Hepatocyte (in vitro differentiated cells): ENCODE data around the gene CAMK2N2. TPM values are rescaled to one million over a fixed set of nuclear protein-coding genes. Genes with fewer than 3 reads are reported as not detected.

Source experiments
- DNase-seq: peaks from one replicate; pipeline ENCODE4 v3.0.0-alpha.2; 2016; ENCODE audit warnings: low spot score
- H2AFZ ChIP-seq: fragments of 200-600 bp; sonication (generic); 2 replicates; pipeline ENCODE4 v1.6.0; 2016; ENCODE audit warnings: antibody characterized with exemption, mild to moderate bottlenecking
- H3K27ac ChIP-seq: fragments of 200-600 bp; sonication (generic); 2 replicates; pipeline ENCODE4 v1.5.1; 2016; ENCODE audit warnings: mild to moderate bottlenecking
- H3K27me3 ChIP-seq: fragments of 200-600 bp; sonication (generic); 2 replicates; pipeline ENCODE4 v1.6.1; 2016
- H3K36me3 ChIP-seq: fragments of 200-600 bp; sonication (generic); replicated peaks from 2 replicates; pipeline ENCODE4 v1.5.1; 2016; ENCODE audit warnings: low read depth; ENCODE audit not compliant: insufficient read depth
- H3K4me1 ChIP-seq: fragments of 200-600 bp; sonication (generic); 2 replicates; pipeline ENCODE4 v1.5.1; 2016; ENCODE audit warnings: mild to moderate bottlenecking, moderate library complexity; ENCODE audit not compliant: insufficient read depth
- H3K4me2 ChIP-seq: fragments of 200-600 bp; sonication (generic); 2 replicates; pipeline ENCODE4 v1.6.0; 2016
- H3K4me3 ChIP-seq: fragments of 200-600 bp; sonication (generic); 2 replicates; pipeline ENCODE4 v1.5.1; 2016; ENCODE audit warnings: mild to moderate bottlenecking
- H3K79me2 ChIP-seq: fragments of 200-600 bp; sonication (generic); 2 replicates; pipeline ENCODE4 v1.6.0; 2017; ENCODE audit warnings: mild to moderate bottlenecking
- H3K9me2 ChIP-seq: fragments of 200-600 bp; sonication (generic); replicated peaks from 2 replicates; pipeline ENCODE4 v1.6.0; 2017; ENCODE audit warnings: mild to moderate bottlenecking; ENCODE audit not compliant: insufficient read depth
- H3K9me3 ChIP-seq: fragments of 200-600 bp; sonication (generic); 2 replicates; pipeline ENCODE4 v1.5.1; 2016; ENCODE audit warnings: low read depth, mild to moderate bottlenecking
- H4K20me1 ChIP-seq: fragments of 200-600 bp; sonication (generic); 2 replicates; pipeline ENCODE4 v1.6.0; 2016; ENCODE audit warnings: mild to moderate bottlenecking; ENCODE audit not compliant: insufficient read depth, poor library complexity, severe bottlenecking
- CTCF ChIP-seq: fragments of 200-600 bp; sonication (generic); IDR thresholded peaks from 2 replicates; pipeline ENCODE4 v1.5.1; 2016; ENCODE audit warnings: antibody characterized with exemption, mild to moderate bottlenecking; ENCODE audit not compliant: poor library complexity
- EZH2 ChIP-seq: fragments of 200-600 bp; sonication (generic); IDR thresholded peaks from 2 replicates; pipeline ENCODE4 v1.6.1; 2016; ENCODE audit warnings: antibody characterized with exemption, mild to moderate bottlenecking, borderline replicate concordance
- EZH2phosphoT487 ChIP-seq: fragments of 200-600 bp; sonication (generic); IDR thresholded peaks from one replicate; pipeline ENCODE4 v1.6.1; 2018; ENCODE audit warnings: antibody characterized with exemption, mild to moderate bottlenecking, low read depth, moderate library complexity; ENCODE audit not compliant: unreplicated experiment, severe bottlenecking
- WGBS: methylation state at CpG from one replicate; pipeline ENCODE4 v1.1.6; 2016; ENCODE audit warnings: low lambda C conversion rate; ENCODE audit errors: missing lambda C conversion rate; 5-methylcytosine and 5-hydroxymethylcytosine counted together
- polyA plus RNA-seq: library from polyadenylated mRNA; unstranded; fragments of >200 nt; fragmentation: Nextera tagmentation; extraction: Ambion mirVana; gene quantifications from 2 replicates; pipeline ENCODE4 v1.2.1, GENCODE V29; 2016
- total RNA-seq: library from RNA; depleted of rRNA; stranded (reverse); fragments of >200 nt; gene quantifications from 2 replicates; pipeline ENCODE4 v1.2.3, GENCODE V29; 2014

The CAMK2N2 gene
- total and polyA plus RNA-seq, 2 experiments from 2014 or later, result 0.11 TPM; not detected in 1

GRCh38 chr3:184295771-184296170 is 34.4 kb upstream of the CAMK2N2 start:
- no peak overlapping the region for H3K27ac ChIP-seq

GRCh38 chr3:184291738-184292445 is 30.5 kb upstream of the CAMK2N2 start:
- Histone ChIP-seq H3K4me1 (no peaks in the 10 kb centered on the region), H3K4me2 (no peak overlapping the region), H3K9me3 (no peaks in the 10 kb centered on the region), H3K4me3 (no peak overlapping the region), H3K36me3 (no peaks in the 10 kb centered on the region), H2AFZ (no peak overlapping the region), H4K20me1 (no peaks in the 10 kb centered on the region), H3K9me2 (no peaks in the 10 kb centered on the region), H3K79me2 (no peaks in the 10 kb centered on the region), H3K27ac (no peak overlapping the region), H3K27me3 (no peaks in the 10 kb centered on the region)
- TF ChIP-seq EZH2 (no peak), EZH2phosphoT487 (no peak)
- DNase-seq, result no peak
- 94% methylated on average over 21 of the region's 21 CpGs for WGBS

More at GRCh38 chr3:184295771-184296170, 34.4 kb upstream of the CAMK2N2 start:
- Histone ChIP-seq H3K79me2 (peaks cover 15% of the 10 kb centered on the region), H3K4me1 (peaks cover 6% of the 10 kb centered on the region), H2AFZ (no peak overlapping the region), H3K27me3 (no peaks in the 10 kb centered on the region), H3K9me3 (no peaks in the 10 kb centered on the region), H3K4me3 (no peak overlapping the region), H3K36me3 (no peaks in the 10 kb centered on the region), H4K20me1 (no peaks in the 10 kb centered on the region), H3K9me2 (no peaks in the 10 kb centered on the region), H3K4me2 (no peak overlapping the region)
- TF ChIP-seq EZH2, result no peak
- no peak for TF ChIP-seq CTCF
- no peak for TF ChIP-seq EZH2phosphoT487
- DNase-seq, result no peak
- 64% methylated on average over 3 of the region's 3 CpGs for WGBS

GRCh38 chr3:184291044-184291737 is 29.8 kb upstream of the CAMK2N2 start:
- H2AFZ ChIP-seq, result no peak overlapping the region
- TF ChIP-seq EZH2 (no peak), CTCF (no peak), EZH2phosphoT487 (no peak)
- no peaks in the 10 kb centered on the region for H3K36me3 ChIP-seq
- no peaks in the 10 kb centered on the region for H3K4me1 ChIP-seq
- H3K27me3 ChIP-seq, result no peaks in the 10 kb centered on the region
- H3K4me2 ChIP-seq, result no peak overlapping the region
- H3K27ac ChIP-seq, result no peak overlapping the region
- no peaks in the 10 kb centered on the region for H3K9me2 ChIP-seq
- DNase-seq, result no peak
- no peaks in the 10 kb centered on the region for H4K20me1 ChIP-seq
- no peaks in the 10 kb centered on the region for H3K9me3 ChIP-seq
- WGBS, result 94% methylated on average over 22 of the region's 22 CpGs
- H3K4me3 ChIP-seq, result no peak overlapping the region
- H3K79me2 ChIP-seq, result no peaks in the 10 kb centered on the region

GRCh38 chr3:184290331-184290730 is 29.0 kb upstream of the CAMK2N2 start:
- Histone ChIP-seq H3K9me2 (no peaks in the 10 kb centered on the region), H2AFZ (no peak overlapping the region), H3K27ac (no peak overlapping the region), H3K4me1 (no peaks in the 10 kb centered on the region), H3K4me3 (no peak overlapping the region), H3K9me3 (no peaks in the 10 kb centered on the region), H4K20me1 (no peaks in the 10 kb centered on the region), H3K27me3 (peaks cover 5% of the 10 kb centered on the region), H3K79me2 (no peaks in the 10 kb centered on the region), H3K4me2 (no peak overlapping the region), H3K36me3 (no peaks in the 10 kb centered on the region)
- WGBS, result 88% methylated on average over 10 of the region's 10 CpGs
- TF ChIP-seq EZH2phosphoT487, result no peak
- no peak for TF ChIP-seq CTCF
- TF ChIP-seq EZH2, result no peak
- no peak for DNase-seq
